Measurements from ENCODE around the gene PYDC2.

PYDC2 gene

DNA sequence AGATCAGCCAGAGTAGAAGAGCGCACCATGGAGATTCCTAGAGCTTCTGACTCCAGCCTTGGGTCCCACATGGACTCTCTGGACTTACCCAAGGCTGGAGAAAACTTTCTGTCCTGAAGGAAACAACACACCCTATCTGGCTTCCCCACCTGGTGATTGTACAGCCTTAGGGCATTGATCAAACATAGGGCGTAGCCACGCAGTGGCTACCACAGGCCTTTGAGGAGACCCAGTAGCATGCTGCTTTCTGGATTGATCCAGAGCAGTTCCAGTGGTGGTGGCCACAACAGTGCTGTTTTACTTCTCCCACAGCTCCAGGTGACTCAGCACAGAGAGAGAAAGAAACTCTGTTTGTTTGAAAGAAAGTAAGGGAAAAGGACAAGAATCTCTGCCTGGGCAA is 23.5 kb downstream of the PYDC2 start:
- no peaks in the 10 kb centered on the region for H3K79me2 ChIP-seq (ENCODE audit: insufficient read depth, low read length)
- H3K4me2 ChIP-seq (ENCODE audit: low read length) = no peak overlapping the region
- TF ChIP-seq, protein P1, sequence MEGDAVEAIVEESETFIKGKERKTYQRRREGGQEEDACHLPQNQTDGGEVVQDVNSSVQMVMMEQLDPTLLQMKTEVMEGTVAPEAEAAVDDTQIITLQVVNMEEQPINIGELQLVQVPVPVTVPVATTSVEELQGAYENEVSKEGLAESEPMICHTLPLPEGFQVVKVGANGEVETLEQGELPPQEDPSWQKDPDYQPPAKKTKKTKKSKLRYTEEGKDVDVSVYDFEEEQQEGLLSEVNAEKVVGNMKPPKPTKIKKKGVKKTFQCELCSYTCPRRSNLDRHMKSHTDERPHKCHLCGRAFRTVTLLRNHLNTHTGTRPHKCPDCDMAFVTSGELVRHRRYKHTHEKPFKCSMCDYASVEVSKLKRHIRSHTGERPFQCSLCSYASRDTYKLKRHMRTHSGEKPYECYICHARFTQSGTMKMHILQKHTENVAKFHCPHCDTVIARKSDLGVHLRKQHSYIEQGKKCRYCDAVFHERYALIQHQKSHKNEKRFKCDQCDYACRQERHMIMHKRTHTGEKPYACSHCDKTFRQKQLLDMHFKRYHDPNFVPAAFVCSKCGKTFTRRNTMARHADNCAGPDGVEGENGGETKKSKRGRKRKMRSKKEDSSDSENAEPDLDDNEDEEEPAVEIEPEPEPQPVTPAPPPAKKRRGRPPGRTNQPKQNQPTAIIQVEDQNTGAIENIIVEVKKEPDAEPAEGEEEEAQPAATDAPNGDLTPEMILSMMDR (IDR thresholded peaks at IDR 0.05; ENCODE audit: low read length) = no peak
- no peak for TF ChIP-seq EZH2 (IDR thresholded peaks at IDR 0.05; ENCODE audit: borderline replicate concordance, low read length)
- no peaks in the 10 kb centered on the region for H4K20me1 ChIP-seq (ENCODE audit: insufficient read depth, low read length)
- no peak overlapping the region for H2AFZ ChIP-seq (ENCODE audit: low read length)
- no peaks in the 10 kb centered on the region for H3F3A ChIP-seq (ENCODE audit: insufficient read depth, low read length)
- no peaks in the 10 kb centered on the region for H3K27me3 ChIP-seq (ENCODE audit: insufficient read depth, low read length)
- no peak overlapping the region for H3K4me3 ChIP-seq (ENCODE audit: low read depth, low read length, poor library complexity, severe bottlenecking)
- no peaks in the 10 kb centered on the region for H3K36me3 ChIP-seq (ENCODE audit: insufficient read depth, low read length)
- H3K27ac ChIP-seq (ENCODE audit: low read depth, low read length, poor library complexity, severe bottlenecking) = no peak overlapping the region
- H3K9ac ChIP-seq (ENCODE audit: low read length) = no peak overlapping the region
- H3K9me2 ChIP-seq (ENCODE audit: low read depth, low read length) = no peaks in the 10 kb centered on the region
- no peaks in the 10 kb centered on the region for H3K4me1 ChIP-seq (ENCODE audit: insufficient read depth, low read length, severe bottlenecking)
- H3K9me3 ChIP-seq (ENCODE audit: low read length) = no peaks in the 10 kb centered on the region

DNA sequence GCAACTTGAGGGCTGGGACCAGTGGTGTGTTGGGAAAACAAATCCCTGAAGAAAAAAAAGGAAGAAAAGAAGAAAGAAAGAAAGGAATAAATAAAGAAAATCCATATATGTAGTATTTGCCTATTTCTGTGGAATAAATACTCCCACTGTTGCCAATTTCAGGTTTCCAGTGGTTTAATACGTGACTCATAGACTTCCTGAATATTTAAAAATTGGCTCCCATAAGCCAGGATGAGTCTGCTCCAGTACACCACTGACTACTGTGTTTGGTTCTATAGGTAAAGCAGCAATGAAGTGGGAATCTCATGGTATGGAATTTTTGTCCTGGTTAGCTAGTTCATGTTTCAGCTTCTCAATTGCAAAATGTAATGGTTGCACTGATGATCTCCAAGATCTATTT is 31.6 kb downstream of the PYDC2 start:
- Histone ChIP-seq H3K79me2 (ENCODE audit: insufficient read depth, low read length) (no peaks in the 10 kb centered on the region), H3K4me1 (ENCODE audit: insufficient read depth, low read length, severe bottlenecking) (no peaks in the 10 kb centered on the region), H3K9ac (ENCODE audit: low read length) (no peak overlapping the region), H3K36me3 (ENCODE audit: insufficient read depth, low read length) (no peaks in the 10 kb centered on the region), H3F3A (ENCODE audit: insufficient read depth, low read length) (no peaks in the 10 kb centered on the region), H3K9me2 (ENCODE audit: low read depth, low read length) (no peaks in the 10 kb centered on the region), H2AFZ (ENCODE audit: low read length) (no peak overlapping the region), H3K27me3 (ENCODE audit: insufficient read depth, low read length) (no peaks in the 10 kb centered on the region), H3K9me3 (ENCODE audit: low read length) (no peaks in the 10 kb centered on the region), H4K20me1 (ENCODE audit: insufficient read depth, low read length) (no peaks in the 10 kb centered on the region), H3K4me2 (ENCODE audit: low read length) (no peak overlapping the region), H3K4me3 (ENCODE audit: low read depth, low read length, poor library complexity, severe bottlenecking) (no peak overlapping the region), H3K27ac (ENCODE audit: low read depth, low read length, poor library complexity, severe bottlenecking) (no peak overlapping the region)
- TF ChIP-seq, protein P1 (IDR thresholded peaks at IDR 0.05; ENCODE audit: low read length) = no peak
- TF ChIP-seq EZH2 (IDR thresholded peaks at IDR 0.05; ENCODE audit: borderline replicate concordance, low read length) = no peak

DNA sequence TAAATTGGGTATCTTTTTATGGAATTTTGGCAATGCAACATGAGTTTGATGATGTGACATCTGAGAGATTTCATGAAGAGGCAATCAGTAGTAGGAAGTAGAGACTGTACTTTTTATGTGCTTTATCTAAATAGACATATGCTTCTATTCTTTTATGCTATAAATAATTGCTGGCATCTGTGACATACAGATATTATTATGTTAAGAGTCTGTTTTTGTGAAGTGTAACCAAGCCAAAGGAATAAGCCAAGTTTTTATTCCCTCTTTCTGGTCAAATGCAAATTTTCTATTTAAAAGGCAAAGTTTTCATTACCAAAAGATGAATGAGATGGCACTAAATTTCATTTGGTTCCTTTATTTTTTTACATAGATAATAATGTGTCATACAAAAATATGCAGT is 32.4 kb downstream of the PYDC2 start:
- H3K9me3 ChIP-seq (ENCODE audit: low read length) = no peaks in the 10 kb centered on the region
- H2AFZ ChIP-seq (ENCODE audit: low read length) = no peak overlapping the region
- no peak for TF ChIP-seq EZH2 (IDR thresholded peaks at IDR 0.05; ENCODE audit: borderline replicate concordance, low read length)
- TF ChIP-seq, protein P1 (IDR thresholded peaks at IDR 0.05; ENCODE audit: low read length) = no peak
- no peak overlapping the region for H3K27ac ChIP-seq (ENCODE audit: low read depth, low read length, poor library complexity, severe bottlenecking)
- H3K9ac ChIP-seq (ENCODE audit: low read length) = no peak overlapping the region
- H4K20me1 ChIP-seq (ENCODE audit: insufficient read depth, low read length) = no peaks in the 10 kb centered on the region
- H3K4me1 ChIP-seq (ENCODE audit: insufficient read depth, low read length, severe bottlenecking) = no peaks in the 10 kb centered on the region
- no peaks in the 10 kb centered on the region for H3K36me3 ChIP-seq (ENCODE audit: insufficient read depth, low read length)
- H3K9me2 ChIP-seq (ENCODE audit: low read depth, low read length) = no peaks in the 10 kb centered on the region
- no peak overlapping the region for H3K4me3 ChIP-seq (ENCODE audit: low read depth, low read length, poor library complexity, severe bottlenecking)
- no peaks in the 10 kb centered on the region for H3K79me2 ChIP-seq (ENCODE audit: insufficient read depth, low read length)
- H3F3A ChIP-seq (ENCODE audit: insufficient read depth, low read length) = no peaks in the 10 kb centered on the region
- no peaks in the 10 kb centered on the region for H3K27me3 ChIP-seq (ENCODE audit: insufficient read depth, low read length)
- H3K4me2 ChIP-seq (ENCODE audit: low read length) = no peak overlapping the region

Data from OCI-LY1 (cell line).